ENCODE measurements around the gene CLVS2. TPM values are rescaled to one million over a fixed set of nuclear protein-coding genes. Genes with fewer than 3 reads are reported as not detected.

CLVS2 gene
- total RNA-seq, 1 donor from 2014 or later, result 0.34 TPM

DNA sequence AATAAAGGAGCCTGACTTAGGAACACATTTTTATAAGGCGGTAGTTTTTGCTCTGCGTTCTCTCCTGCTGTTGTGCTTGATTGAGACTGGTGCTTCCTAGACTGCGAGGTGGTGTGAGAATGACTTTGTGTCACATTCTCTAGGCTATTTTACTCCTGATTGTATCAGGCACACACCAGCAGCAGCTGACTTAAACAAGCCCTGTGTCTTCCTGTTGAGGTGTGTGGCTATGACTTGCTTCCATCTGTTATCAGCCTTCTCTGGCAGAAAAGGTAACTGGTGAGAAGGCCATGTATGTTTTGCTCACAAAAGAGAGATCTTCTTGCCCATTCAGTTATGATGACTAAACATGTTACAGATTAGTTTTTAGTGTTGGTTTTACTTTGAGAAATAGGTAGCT lies 43.4 kb downstream of the CLVS2 start:
- Mint-ChIP-seq H3K4me3 (ENCODE audit: low read depth) (no peak overlapping the region), H3K27me3 (no peaks in the 10 kb centered on the region), H3K9me3 (ENCODE audit: low read depth) (no peaks in the 10 kb centered on the region), H3K4me1 (ENCODE audit: low read depth) (no peaks in the 10 kb centered on the region), H3K36me3 (ENCODE audit: insufficient read depth) (no peaks in the 10 kb centered on the region), H3K27ac (no peak overlapping the region)
- TF ChIP-seq, protein P1, sequence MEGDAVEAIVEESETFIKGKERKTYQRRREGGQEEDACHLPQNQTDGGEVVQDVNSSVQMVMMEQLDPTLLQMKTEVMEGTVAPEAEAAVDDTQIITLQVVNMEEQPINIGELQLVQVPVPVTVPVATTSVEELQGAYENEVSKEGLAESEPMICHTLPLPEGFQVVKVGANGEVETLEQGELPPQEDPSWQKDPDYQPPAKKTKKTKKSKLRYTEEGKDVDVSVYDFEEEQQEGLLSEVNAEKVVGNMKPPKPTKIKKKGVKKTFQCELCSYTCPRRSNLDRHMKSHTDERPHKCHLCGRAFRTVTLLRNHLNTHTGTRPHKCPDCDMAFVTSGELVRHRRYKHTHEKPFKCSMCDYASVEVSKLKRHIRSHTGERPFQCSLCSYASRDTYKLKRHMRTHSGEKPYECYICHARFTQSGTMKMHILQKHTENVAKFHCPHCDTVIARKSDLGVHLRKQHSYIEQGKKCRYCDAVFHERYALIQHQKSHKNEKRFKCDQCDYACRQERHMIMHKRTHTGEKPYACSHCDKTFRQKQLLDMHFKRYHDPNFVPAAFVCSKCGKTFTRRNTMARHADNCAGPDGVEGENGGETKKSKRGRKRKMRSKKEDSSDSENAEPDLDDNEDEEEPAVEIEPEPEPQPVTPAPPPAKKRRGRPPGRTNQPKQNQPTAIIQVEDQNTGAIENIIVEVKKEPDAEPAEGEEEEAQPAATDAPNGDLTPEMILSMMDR (IDR thresholded peaks at IDR 0.05; ENCODE audit: unreplicated experiment), result no peak
- DNase-seq (ENCODE audit: low spot score, unreplicated experiment), result no peak

DNA sequence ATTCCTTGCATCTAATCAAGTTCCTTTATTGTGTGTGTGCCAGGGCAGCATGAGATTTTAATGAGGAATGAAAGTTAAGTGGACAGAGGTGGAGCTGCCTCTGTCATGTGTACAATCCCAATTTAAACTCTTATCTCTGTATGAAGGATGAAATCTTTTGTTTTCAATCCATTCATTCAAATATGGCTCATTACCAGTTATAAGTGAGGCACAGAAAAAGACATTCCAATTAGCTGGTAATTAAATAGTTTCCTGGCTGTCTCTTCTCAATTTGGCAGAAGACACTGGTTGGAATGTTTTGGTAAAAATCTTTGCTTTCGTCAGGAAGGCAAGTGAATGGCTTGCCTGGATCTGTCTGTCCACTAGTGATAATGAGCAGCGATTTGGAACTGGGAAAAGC lies 46.4 kb downstream of the CLVS2 start:
- Mint-ChIP-seq H3K4me3 (ENCODE audit: low read depth) (no peak overlapping the region), H3K27ac (no peak overlapping the region), H3K9me3 (ENCODE audit: low read depth) (no peaks in the 10 kb centered on the region), H3K27me3 (no peaks in the 10 kb centered on the region), H3K36me3 (ENCODE audit: insufficient read depth) (no peaks in the 10 kb centered on the region), H3K4me1 (ENCODE audit: low read depth) (no peaks in the 10 kb centered on the region)
- no peak for DNase-seq (ENCODE audit: low spot score, unreplicated experiment)
- TF ChIP-seq, protein P1 (IDR thresholded peaks at IDR 0.05; ENCODE audit: unreplicated experiment), result no peak

DNA sequence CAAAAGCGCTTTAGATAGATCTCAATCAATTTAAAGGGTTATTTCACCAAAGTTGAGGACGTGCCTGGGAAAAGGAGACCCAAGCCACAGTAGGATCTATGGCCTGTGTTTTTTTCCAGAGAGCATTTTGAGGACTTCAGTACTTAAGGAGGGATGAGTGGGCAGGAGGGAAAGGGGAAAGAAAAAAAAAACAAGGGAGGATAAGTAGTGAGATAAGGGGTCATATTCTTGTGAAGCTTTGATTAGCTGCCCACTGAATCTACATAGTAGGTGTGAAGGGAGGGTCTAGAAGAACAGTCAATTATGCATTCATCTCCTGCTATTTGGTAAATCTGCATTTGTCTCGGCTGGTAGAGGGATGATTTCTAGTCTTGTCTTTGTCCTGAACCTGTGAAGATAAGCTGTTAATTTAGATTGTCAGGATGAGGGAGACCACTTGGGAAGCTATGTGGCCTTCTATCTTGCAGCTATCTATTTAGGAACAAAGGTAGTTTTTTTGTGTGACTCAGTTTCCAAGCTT lies 48.4 kb downstream of the CLVS2 start:
- H3K27ac Mint-ChIP-seq, result no peak overlapping the region
- H3K27me3 Mint-ChIP-seq, result no peaks in the 10 kb centered on the region
- no peaks in the 10 kb centered on the region for H3K4me1 Mint-ChIP-seq (ENCODE audit: low read depth)
- no peak for DNase-seq (ENCODE audit: low spot score, unreplicated experiment)
- H3K36me3 Mint-ChIP-seq (ENCODE audit: insufficient read depth), result no peaks in the 10 kb centered on the region
- no peak overlapping the region for H3K4me3 Mint-ChIP-seq (ENCODE audit: low read depth)
- no peaks in the 10 kb centered on the region for H3K9me3 Mint-ChIP-seq (ENCODE audit: low read depth)
- TF ChIP-seq, protein P1 (IDR thresholded peaks at IDR 0.05; ENCODE audit: unreplicated experiment), result no peak

DNA sequence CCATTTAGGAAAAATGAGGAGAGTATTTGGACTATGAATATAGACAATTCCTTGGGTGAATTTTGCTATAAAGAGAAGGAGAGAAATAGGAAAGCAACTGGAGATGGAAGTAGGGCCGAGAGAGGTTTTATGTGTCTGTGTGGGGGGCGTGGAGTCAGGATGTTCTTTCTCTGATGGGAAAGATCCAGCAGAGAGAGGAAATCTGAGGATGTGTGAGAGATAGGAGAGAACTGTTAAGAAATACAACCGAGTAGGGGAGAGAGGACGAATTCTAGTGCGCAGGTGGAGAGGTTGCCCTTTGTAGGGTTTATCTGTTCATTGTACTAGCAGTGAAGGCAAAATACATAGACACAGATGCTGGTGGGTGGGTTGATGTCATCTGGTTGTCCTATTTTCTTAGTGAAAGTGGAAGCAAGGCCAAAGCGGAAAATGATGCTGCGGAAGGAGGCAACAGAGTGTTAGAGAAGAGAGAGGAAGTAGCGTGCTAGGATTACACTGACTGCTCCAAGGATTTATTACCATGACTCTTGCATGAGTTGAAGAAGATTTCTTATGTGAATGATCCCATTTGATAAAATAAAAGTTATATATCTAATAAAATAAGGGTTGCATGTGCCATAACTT lies 57.7 kb downstream of the CLVS2 start:
- H3K27me3 Mint-ChIP-seq, result no peaks in the 10 kb centered on the region
- H3K4me3 Mint-ChIP-seq (ENCODE audit: low read depth), result no peak overlapping the region
- TF ChIP-seq, protein P1 (IDR thresholded peaks at IDR 0.05; ENCODE audit: unreplicated experiment), result no peak
- H3K27ac Mint-ChIP-seq, result no peak overlapping the region
- H3K4me1 Mint-ChIP-seq (ENCODE audit: low read depth), result peaks cover 1% of the 10 kb centered on the region
- H3K9me3 Mint-ChIP-seq (ENCODE audit: low read depth), result no peaks in the 10 kb centered on the region
- H3K36me3 Mint-ChIP-seq (ENCODE audit: insufficient read depth), result no peaks in the 10 kb centered on the region
- DNase-seq (ENCODE audit: low spot score, unreplicated experiment), result no peak

DNA sequence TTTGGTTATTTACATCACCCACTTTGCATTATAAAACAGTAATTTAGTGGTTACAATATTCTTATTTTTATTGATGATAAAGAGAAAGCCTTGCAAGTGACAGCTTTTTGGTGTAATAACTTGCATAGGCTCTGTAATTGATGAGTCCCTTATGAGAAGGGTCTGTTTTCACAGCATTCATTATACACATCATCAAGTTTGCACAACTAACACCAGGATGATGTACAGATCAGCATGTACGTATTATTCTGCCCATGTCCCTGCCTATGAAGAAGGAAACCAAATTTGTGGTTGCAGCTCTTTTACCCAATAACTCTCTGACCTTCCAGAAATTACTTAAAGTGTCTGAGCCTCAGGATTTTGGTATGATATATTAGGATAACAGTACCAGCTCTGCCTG lies 59.2 kb downstream of the CLVS2 start:
- TF ChIP-seq, protein P1 (IDR thresholded peaks at IDR 0.05; ENCODE audit: unreplicated experiment), result no peak
- no peak for DNase-seq (ENCODE audit: low spot score, unreplicated experiment)
- no peaks in the 10 kb centered on the region for H3K9me3 Mint-ChIP-seq (ENCODE audit: low read depth)
- peaks cover 1% of the 10 kb centered on the region for H3K4me1 Mint-ChIP-seq (ENCODE audit: low read depth)
- no peak overlapping the region for H3K27ac Mint-ChIP-seq
- H3K36me3 Mint-ChIP-seq (ENCODE audit: insufficient read depth), result no peaks in the 10 kb centered on the region
- no peak overlapping the region for H3K4me3 Mint-ChIP-seq (ENCODE audit: low read depth)
- no peaks in the 10 kb centered on the region for H3K27me3 Mint-ChIP-seq
